Measurements from ENCODE around the gene LEO1. TPM values are rescaled to one million over a fixed set of nuclear protein-coding genes. Genes with fewer than 3 reads are reported as not detected.

The LEO1 gene
- total and polyA plus RNA-seq, 10 of the 15 experiments (the other 5 are each of a cell fraction or from before 2014, with no cell fraction given) = 13.6 to 50.6 (median 32.4) TPM

DNA sequence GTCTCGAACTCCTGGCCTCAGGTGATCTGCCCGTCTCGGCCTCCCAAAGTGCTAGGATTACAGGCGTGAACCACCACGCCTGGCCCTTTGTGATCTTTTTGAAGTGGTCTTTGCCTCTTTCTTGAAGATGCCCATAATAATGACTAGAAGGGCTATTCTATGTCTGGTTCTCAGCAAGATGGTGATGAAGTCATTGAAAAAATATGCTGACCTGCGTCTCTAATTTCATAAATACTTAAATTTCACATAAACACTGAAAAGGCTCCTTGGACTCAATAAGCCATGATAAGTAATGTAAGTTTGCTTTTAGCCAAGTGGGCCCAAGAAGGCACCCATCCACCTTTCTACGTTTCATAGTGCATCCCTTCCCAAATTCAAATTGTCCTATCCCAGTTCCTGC, 46.7 kb upstream of the LEO1 start:
- H3K79me2 ChIP-seq (ENCODE audit: control insufficient read depth, insufficient read depth, low read length) = peaks cover 43% of the 10 kb centered on the region
- no peak overlapping the region; the same call in 1 of the 2 replicates for H2AFZ ChIP-seq (ENCODE audit: control insufficient read depth, low read depth, low read length)
- CTCF ChIA-PET = interaction anchor here (0.6 to 1.6 kb wide), 3 partner anchors 11 to 1810 kb away, joined by 3 to 5 read pairs (median 4); no protein-coding TSS in a partner anchor
- H3K4me2 ChIP-seq (ENCODE audit: control insufficient read depth, insufficient read depth) = peak overlapping the region; percentile 86
- peak overlapping the region; percentile 80 for H3K4me3 ChIP-seq
- no peaks in the 10 kb centered on the region for H4K20me1 ChIP-seq (ENCODE audit: control insufficient read depth, insufficient read depth)
- intact Hi-C loops (cut with micrococcal nuclease; ENCODE audit: unreplicated experiment) (no loop called here), in situ Hi-C loops (cut with MboI) (loop anchor here (5.0 kb wide), 1 partner anchor 359 kb away; no protein-coding TSS in a partner anchor)
- 96% methylated on average over 7 of the region's 7 CpGs for WGBS (ENCODE audit: insufficient coverage, insufficient replicate concordance, low lambda C conversion rate, missing lambda C conversion rate)
- SMC1A ChIA-PET (ENCODE audit: uncharacterized antibody, unreplicated experiment) = interaction anchor here (1.1 to 2.4 kb wide), 3 partner anchors 11 to 33 kb away, joined by 3 to 17 read pairs (median 3); no protein-coding TSS in a partner anchor
- POLR2A ChIA-PET = interaction anchor here (0.5 to 5.5 kb wide), 2 partner anchors 12 to 33 kb away, joined by 5 to 54 read pairs; no protein-coding TSS in a partner anchor
- DNase-seq (ENCODE audit: low read depth, low spot score) (no peak), FAIRE-seq (no peak), ATAC-seq (no peak)
- peaks cover 21% of the 10 kb centered on the region for H3K4me1 ChIP-seq (ENCODE audit: control insufficient read depth, insufficient read depth, low read length)
- no peaks in the 10 kb centered on the region for H3K36me3 ChIP-seq (ENCODE audit: control insufficient read depth in 2 of 2, insufficient read depth in 2 of 2, low read length in 1 of 2)
- no peaks in the 10 kb centered on the region for H3K27me3 ChIP-seq (replicated peaks in 1 of 2; ENCODE audit: control insufficient read depth in 2 of 2, insufficient read depth in 2 of 2, low read length in 1 of 2)
- no peaks in the 10 kb centered on the region for H3K9me3 ChIP-seq (replicated peaks; ENCODE audit: control insufficient read depth, insufficient read depth, low read length)
- RAD21 ChIA-PET (ENCODE audit: unreplicated experiment) = interaction anchor here (6.7 kb wide), 1 partner anchor 11 kb away, joined by 54 read pairs; no protein-coding TSS in a partner anchor
- BruUV-seq (replicated peaks) = no TSS peak
- no peak for TF ChIP-seq NBN (IDR thresholded peaks at IDR 0.05)
- H3K27ac ChIP-seq (ENCODE audit: control insufficient read depth, insufficient read depth) = peak overlapping the region; percentile 99
- H3K9ac ChIP-seq (ENCODE audit: control insufficient read depth, insufficient read depth, low read length) = peak overlapping the region; percentile 68; the same call in 1 of the 2 replicates

DNA sequence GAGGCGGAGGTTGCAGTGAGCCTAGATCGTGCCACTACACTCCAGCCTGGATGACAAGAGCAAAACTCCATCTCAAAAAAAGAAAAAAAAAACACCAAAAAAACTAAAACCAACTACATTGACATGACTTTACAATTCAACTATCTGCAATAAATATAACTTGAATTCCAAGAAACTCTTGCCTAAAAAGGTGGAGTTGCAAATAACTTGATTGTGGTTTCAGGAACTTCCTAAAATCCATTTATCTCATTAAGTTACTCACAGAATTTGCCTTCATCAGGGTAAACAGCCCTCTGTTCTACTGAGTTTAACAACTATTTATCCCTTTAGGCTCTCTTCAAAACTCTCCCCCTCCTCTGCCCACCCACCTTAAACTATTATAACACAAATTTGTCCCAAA, 44.7 kb upstream of the LEO1 start:
- RAD21 ChIA-PET (ENCODE audit: unreplicated experiment) = no interaction called here
- Histone ChIP-seq H3K4me3 (no peak overlapping the region), H3K36me3 (ENCODE audit: control insufficient read depth in 2 of 2, insufficient read depth in 2 of 2, low read length in 1 of 2) (no peaks in the 10 kb centered on the region), H3K27ac (ENCODE audit: control insufficient read depth, insufficient read depth) (no peak overlapping the region), H3K9me3 (replicated peaks; ENCODE audit: control insufficient read depth, insufficient read depth, low read length) (no peaks in the 10 kb centered on the region), H3K27me3 (replicated peaks in 1 of 2; ENCODE audit: control insufficient read depth in 2 of 2, insufficient read depth in 2 of 2, low read length in 1 of 2) (no peaks in the 10 kb centered on the region), H2AFZ (ENCODE audit: control insufficient read depth, low read depth, low read length) (no peak overlapping the region), H3K4me2 (ENCODE audit: control insufficient read depth, insufficient read depth) (no peak overlapping the region), H3K4me1 (ENCODE audit: control insufficient read depth, insufficient read depth, low read length) (peaks cover 37% of the 10 kb centered on the region), H4K20me1 (ENCODE audit: control insufficient read depth, insufficient read depth) (no peaks in the 10 kb centered on the region), H3K79me2 (ENCODE audit: control insufficient read depth, insufficient read depth, low read length) (peaks cover 25% of the 10 kb centered on the region), H3K9ac (ENCODE audit: control insufficient read depth, insufficient read depth, low read length) (no peak overlapping the region)
- ATAC-seq = no peak
- no peak for DNase-seq (ENCODE audit: low read depth, low spot score)
- 97% methylated on average over 2 of the region's 2 CpGs for WGBS (ENCODE audit: insufficient coverage, insufficient replicate concordance, low lambda C conversion rate, missing lambda C conversion rate)
- in situ Hi-C loops (cut with MboI) = loop anchor here (5.0 kb wide), 1 partner anchor 361 kb away; no protein-coding TSS in a partner anchor
- no peak for FAIRE-seq
- CTCF ChIA-PET = no interaction called here
- SMC1A ChIA-PET (ENCODE audit: uncharacterized antibody, unreplicated experiment) = no interaction called here
- BruUV-seq (replicated peaks) = no TSS peak
- POLR2A ChIA-PET = no interaction called here
- intact Hi-C loops (cut with micrococcal nuclease; ENCODE audit: unreplicated experiment) = no loop called here
- TF ChIP-seq RBBP5 (conservative IDR thresholded peaks at IDR 0.05) = no peak
- no peak for TF ChIP-seq CHD2 (IDR thresholded peaks at IDR 0.05; ENCODE audit: borderline replicate concordance, low read depth, low read length)
- TF ChIP-seq, protein P1, sequence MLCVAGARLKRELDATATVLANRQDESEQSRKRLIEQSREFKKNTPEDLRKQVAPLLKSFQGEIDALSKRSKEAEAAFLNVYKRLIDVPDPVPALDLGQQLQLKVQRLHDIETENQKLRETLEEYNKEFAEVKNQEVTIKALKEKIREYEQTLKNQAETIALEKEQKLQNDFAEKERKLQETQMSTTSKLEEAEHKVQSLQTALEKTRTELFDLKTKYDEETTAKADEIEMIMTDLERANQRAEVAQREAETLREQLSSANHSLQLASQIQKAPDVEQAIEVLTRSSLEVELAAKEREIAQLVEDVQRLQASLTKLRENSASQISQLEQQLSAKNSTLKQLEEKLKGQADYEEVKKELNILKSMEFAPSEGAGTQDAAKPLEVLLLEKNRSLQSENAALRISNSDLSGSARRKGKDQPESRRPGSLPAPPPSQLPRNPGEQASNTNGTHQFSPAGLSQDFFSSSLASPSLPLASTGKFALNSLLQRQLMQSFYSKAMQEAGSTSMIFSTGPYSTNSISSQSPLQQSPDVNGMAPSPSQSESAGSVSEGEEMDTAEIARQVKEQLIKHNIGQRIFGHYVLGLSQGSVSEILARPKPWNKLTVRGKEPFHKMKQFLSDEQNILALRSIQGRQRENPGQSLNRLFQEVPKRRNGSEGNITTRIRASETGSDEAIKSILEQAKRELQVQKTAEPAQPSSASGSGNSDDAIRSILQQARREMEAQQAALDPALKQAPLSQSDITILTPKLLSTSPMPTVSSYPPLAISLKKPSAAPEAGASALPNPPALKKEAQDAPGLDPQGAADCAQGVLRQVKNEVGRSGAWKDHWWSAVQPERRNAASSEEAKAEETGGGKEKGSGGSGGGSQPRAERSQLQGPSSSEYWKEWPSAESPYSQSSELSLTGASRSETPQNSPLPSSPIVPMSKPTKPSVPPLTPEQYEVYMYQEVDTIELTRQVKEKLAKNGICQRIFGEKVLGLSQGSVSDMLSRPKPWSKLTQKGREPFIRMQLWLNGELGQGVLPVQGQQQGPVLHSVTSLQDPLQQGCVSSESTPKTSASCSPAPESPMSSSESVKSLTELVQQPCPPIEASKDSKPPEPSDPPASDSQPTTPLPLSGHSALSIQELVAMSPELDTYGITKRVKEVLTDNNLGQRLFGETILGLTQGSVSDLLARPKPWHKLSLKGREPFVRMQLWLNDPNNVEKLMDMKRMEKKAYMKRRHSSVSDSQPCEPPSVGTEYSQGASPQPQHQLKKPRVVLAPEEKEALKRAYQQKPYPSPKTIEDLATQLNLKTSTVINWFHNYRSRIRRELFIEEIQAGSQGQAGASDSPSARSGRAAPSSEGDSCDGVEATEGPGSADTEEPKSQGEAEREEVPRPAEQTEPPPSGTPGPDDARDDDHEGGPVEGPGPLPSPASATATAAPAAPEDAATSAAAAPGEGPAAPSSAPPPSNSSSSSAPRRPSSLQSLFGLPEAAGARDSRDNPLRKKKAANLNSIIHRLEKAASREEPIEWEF (IDR thresholded peaks at IDR 0.05; ENCODE audit: insufficient replicate concordance, low read depth, low read length) = no peak
- TF ChIP-seq USF2 (IDR thresholded peaks at IDR 0.05; ENCODE audit: borderline replicate concordance, low read depth, low read length) = no peak
- no peak for TF ChIP-seq CREB1 (IDR thresholded peaks at IDR 0.05; ENCODE audit: low read depth)
- no peak for TF ChIP-seq BHLHE40 (IDR thresholded peaks at IDR 0.05; ENCODE audit: borderline replicate concordance in 1 of 2, low read depth in 2 of 2, low read length in 1 of 2)
- TF ChIP-seq CBX5 (IDR thresholded peaks at IDR 0.05; ENCODE audit: low read depth) = no peak
- TF ChIP-seq NFYB (IDR thresholded peaks at IDR 0.05; ENCODE audit: insufficient read depth, low read depth, low read length) = no peak
- no peak for TF ChIP-seq HCFC1 (IDR thresholded peaks at IDR 0.05; ENCODE audit: low read length)
- no peak for TF ChIP-seq EZH2 (IDR thresholded peaks at IDR 0.05; ENCODE audit: borderline replicate concordance, control insufficient read depth, low read depth, low read length)
